Daoy (cell line): ENCODE data around the gene ANXA2. TPM values are rescaled to one million over a fixed set of nuclear protein-coding genes. Genes with fewer than 3 reads are reported as not detected.

Source experiments
- total RNA-seq: library from RNA; depleted of rRNA; stranded (reverse); fragments of >200 nt; shearing (Covaris generic); gene quantifications from 2 replicates; pipeline ENCODE4 v1.2.3, GENCODE V29; 2014; rRNA removed

Gene ANXA2
- total RNA-seq, 1 experiment from 2014 or later: 2,152 TPM

Other genes with a start within 250 kb of the ANXA2 start
- gene ICE2, start 81.2 kb upstream of the ANXA2 start, total RNA-seq: 14.4 and 20.2 TPM in 2 replicates